K562 (cell line): ENCODE data around the gene GAD1. TPM values are rescaled to one million over a fixed set of nuclear protein-coding genes. Genes with fewer than 3 reads are reported as not detected.

Source experiments
- ATAC-seq: fragments of 200-7000 bp; cut with Tn5 transposase; 3 replicates; pipeline ENCODE4 v1.9.1; 2020; ENCODE audit warnings: moderate library complexity
- BruUV-seq: library from RNA; stranded (reverse); fragments of 400-500 nt; replicated peaks from 2 replicates; lab custom pipeline; 2021; lab: Mats Ljungman, UMichigan
- CTCF ChIA-PET: fragments of 300-600 bp; formaldehyde crosslinking; extraction: SDS; loops from one replicate; lab custom pipeline; 2021; ENCODE audit warnings: low intra/inter-chr PET ratio; lab: Yijun Ruan, JAX
- POLR2A ChIA-PET: fragments of 300-600, 350-650 bp; sonication (Branson Sonifier 250); formaldehyde crosslinking; extraction: SDS; loops from one replicate; lab custom pipeline; 2021; ENCODE audit warnings: antibody characterized with exemption, inconsistent platforms; lab: Yijun Ruan, JAX
- DNase-seq, 4 experiments: peaks; one replicate each; pipeline versions ENCODE4 v3.0.0 to v3.0.0-alpha.2; 2011 to 2018; ENCODE audit warnings: low spot score in 3 of 4, mixed read lengths in 3 of 4; ENCODE audit errors: extremely low read depth in 1 of 4
- FAIRE-seq: peaks from 2 replicates; lab custom pipeline; 2011; peaks lifted over from hg19 to GRCh38; lab: Jason Lieb, UNC
- H2AFZ ChIP-seq: 2 replicates; pipeline ENCODE4 v1.6.0; 2011; ENCODE audit warnings: low read depth, low read length, control low read depth, inconsistent platforms
- H3K27ac ChIP-seq: fragments of 200-600 bp; 3 replicates; pipeline ENCODE4 v1.8.0; 2011; ENCODE audit warnings: low read depth, mild to moderate bottlenecking, control low read depth, inconsistent platforms, low read length, moderate library complexity, mixed read lengths; ENCODE audit errors: extremely low read depth
- H3K27me3 ChIP-seq, 2 experiments: fragments of 300-600 bp in 1 of 2; 2 replicates in 1 of 2; 3 replicates in 1 of 2; pipeline versions ENCODE4 v1.6.0 to v1.8.0; 2011; ENCODE audit warnings: inconsistent platforms in 2 of 2, low read length in 2 of 2, mild to moderate bottlenecking in 1 of 2, mixed read lengths in 1 of 2, moderate library complexity in 1 of 2; ENCODE audit not compliant: control insufficient read depth in 2 of 2, insufficient read depth in 2 of 2
- H3K36me3 ChIP-seq: fragments of 300-600 bp; 3 replicates; pipeline ENCODE4 v1.8.0; 2011; ENCODE audit warnings: mild to moderate bottlenecking, low read length, inconsistent platforms; ENCODE audit not compliant: control insufficient read depth, insufficient read depth
- H3K4me1 ChIP-seq, 2 experiments: fragments of 200-600 bp in 1 of 2; replicated peaks in 1 of 2; 2 replicates in 1 of 2; 3 replicates in 1 of 2; pipeline versions ENCODE4 v1.5.1 to v1.8.0; 2011; ENCODE audit warnings: inconsistent platforms in 2 of 2, low read length in 2 of 2, mild to moderate bottlenecking in 1 of 2, mixed read lengths in 1 of 2, moderate library complexity in 1 of 2; ENCODE audit not compliant: control insufficient read depth in 2 of 2, insufficient read depth in 2 of 2
- H3K4me2 ChIP-seq: 2 replicates; pipeline ENCODE4 v1.6.1; 2011; ENCODE audit warnings: low read length, control low read depth, inconsistent platforms, mixed read lengths; ENCODE audit not compliant: insufficient read depth
- H3K4me3 ChIP-seq: fragments of 200-600 bp; sonication (generic), shearing (Covaris generic); 2 replicates; pipeline ENCODE4 v1.5.1; 2016; ENCODE audit warnings: control low read depth, inconsistent platforms
- H3K79me2 ChIP-seq: fragments of 200-600 bp; 3 replicates; pipeline ENCODE4 v1.8.0; 2011; ENCODE audit warnings: low read length, inconsistent platforms; ENCODE audit not compliant: control insufficient read depth, insufficient read depth
- H3K9ac ChIP-seq, 2 experiments: 2 replicates each; pipeline versions ENCODE4 v1.6.0 to v1.6.1; 2011; ENCODE audit warnings: low read depth in 2 of 2, low read length in 2 of 2, control low read depth in 1 of 2, inconsistent platforms in 1 of 2, mild to moderate bottlenecking in 1 of 2, mixed read lengths in 1 of 2; ENCODE audit not compliant: insufficient read depth in 1 of 2
- H3K9me1 ChIP-seq: one replicate; pipeline ENCODE4 v1.6.0; 2011; ENCODE audit warnings: inconsistent platforms, mild to moderate bottlenecking, low read length, moderate library complexity; ENCODE audit not compliant: control insufficient read depth, insufficient read depth
- H3K9me3 ChIP-seq: replicated peaks from 2 replicates; pipeline ENCODE4 v1.5.1; 2011; ENCODE audit warnings: low read depth, low read length, inconsistent platforms; ENCODE audit not compliant: control insufficient read depth, insufficient read depth
- H4K20me1 ChIP-seq: replicated peaks from 2 replicates; pipeline ENCODE4 v1.6.1; 2011; ENCODE audit warnings: low read length, inconsistent platforms, mixed read lengths; ENCODE audit not compliant: control insufficient read depth, insufficient read depth
- C11orf30 ChIP-seq: fragments of 450-650 bp; IDR thresholded peaks from 2 replicates; pipeline ENCODE4 v1.6.1; 2016; ENCODE audit warnings: low read depth, mild to moderate bottlenecking
- MAFF ChIP-seq: IDR thresholded peaks from 2 replicates; pipeline ENCODE4 v1.6.1; 2012; ENCODE audit warnings: low read length, improper control_type of control experiment
- MAFG ChIP-seq: fragments of 450-650 bp; conservative IDR thresholded peaks from 2 replicates; pipeline ENCODE4 v1.6.1; 2016; ENCODE audit warnings: missing genetic modification characterization, missing compliant biosample characterization
- MAFK ChIP-seq: IDR thresholded peaks from 2 replicates; pipeline ENCODE4 v1.6.1; 2011; ENCODE audit warnings: low read length, improper control_type of control experiment
- MEIS2 ChIP-seq: fragments of 450-650 bp; IDR thresholded peaks from 2 replicates; pipeline ENCODE4 v1.6.1; 2014; ENCODE audit warnings: mild to moderate bottlenecking; ENCODE audit not compliant: partially characterized antibody
- PKNOX1 ChIP-seq: fragments of 450-650 bp; IDR thresholded peaks from 2 replicates; pipeline ENCODE4 v1.6.1; 2016
- PYGO2 ChIP-seq: fragments of 450-650 bp; IDR thresholded peaks from 2 replicates; pipeline ENCODE4 v1.6.1; 2016; ENCODE audit warnings: mild to moderate bottlenecking, missing genetic modification characterization, moderate library complexity, missing compliant biosample characterization
- SMAD1 ChIP-seq: fragments of 150-350 bp; IDR thresholded peaks from 2 replicates; pipeline ENCODE4 v1.6.1; 2014; ENCODE audit warnings: low read length, low read depth; ENCODE audit not compliant: partially characterized antibody
- ZNF316 ChIP-seq: fragments of 450-650 bp; IDR thresholded peaks from 2 replicates; pipeline ENCODE4 v1.6.1; 2016
- WGBS: fragments of 100-300 bp; shearing (Covaris generic); methylation state at CpG from one replicate; pipeline ENCODE4 v1.1.6; 2016; ENCODE audit warnings: low coverage, mixed read lengths; ENCODE audit not compliant: insufficient coverage; ENCODE audit errors: missing lambda C conversion rate; 5-methylcytosine and 5-hydroxymethylcytosine counted together
- in situ Hi-C: fragments of 300-500 bp; cut with MboI; formaldehyde crosslinking; loops from 4 replicates; pipeline ENCODE4 v1.15.0; 2018; ENCODE audit warnings: inconsistent platforms, mixed read lengths
- intact Hi-C: fragments of 100-400 bp; cut with micrococcal nuclease; formaldehyde crosslinking; loops from 2 replicates; pipeline ENCODE4 v1.14.2; 2022
- polyA plus RNA-seq, 8 experiments: library from polyadenylated mRNA; depleted of rRNA in 4 of 8; stranded (reverse) in 5 of 8; unstranded in 3 of 8; fragments of >200 nt; fragmentation: Nextera tagmentation in 2 of 8; fragmentation: Illumina TruSeq in 1 of 8; extraction: Ambion mirVana in 2 of 8; extraction: Trizol in 1 of 8; gene quantifications; 2 replicates each; pipeline versions ENCODE4 v1.2.1 to v1.2.3, GENCODE V29; 2011 to 2014; ENCODE audit warnings: inconsistent platforms in 1 of 8, missing spikeins in 1 of 8
- total RNA-seq, 7 experiments: library from RNA; depleted of rRNA in 6 of 7; stranded (reverse); fragments of >200 nt in 6 of 7; fragmentation: Illumina TruSeq in 2 of 7; extraction: Trizol in 2 of 7; gene quantifications; 2 replicates each; pipeline versions ENCODE4 v1.2.1 to v1.2.3, GENCODE V29; 2011 to 2021; ENCODE audit warnings: low replicate concordance in 1 of 7
- TF ChIP-seq, protein P1 (sequence below), 2 experiments: IDR thresholded peaks in 1 of 2; conservative IDR thresholded peaks in 1 of 2; 2 replicates each; pipeline ENCODE4 v1.6.1; 2016; ENCODE audit warnings: low read depth in 2 of 2, mild to moderate bottlenecking in 1 of 2, missing compliant biosample characterization in 1 of 2, missing genetic modification characterization in 1 of 2, moderate library complexity in 1 of 2

The GAD1 gene
- total and polyA plus RNA-seq, 9 of the 15 experiments (the other 6 are each of a cell fraction or from before 2014, with no cell fraction given), result 2.7 to 29.1 (median 15.7) TPM

DNA sequence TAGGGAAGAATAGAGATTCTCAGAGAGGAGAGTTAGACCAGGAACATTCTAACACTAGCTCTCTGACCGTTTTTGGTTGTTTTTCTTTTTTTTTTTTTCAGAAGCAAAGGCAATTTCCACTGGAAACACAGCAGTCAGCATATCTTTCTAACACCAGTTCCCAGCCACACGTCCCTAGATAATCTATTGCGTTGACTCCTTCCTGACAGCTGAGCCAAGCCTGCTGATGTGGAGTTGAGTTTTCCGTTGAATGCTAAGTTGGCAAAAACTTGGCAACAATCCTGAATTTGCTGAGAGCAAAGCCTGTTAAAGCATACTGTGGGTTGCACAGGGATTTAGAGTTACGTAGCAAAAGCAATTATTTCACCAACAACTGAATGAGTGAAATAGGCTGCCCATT lies 19.3 kb downstream of the GAD1 start:
- POLR2A ChIA-PET, result interaction anchor here (0.6 kb wide), 1 partner anchor 93 kb away, joined by 3 read pairs; no protein-coding TSS in a partner anchor
- intact Hi-C loops, result no loop called here

More for the DNA sequence above, 19.3 kb downstream of the GAD1 start:
- no peaks in the 10 kb centered on the region for H4K20me1 ChIP-seq
- no peak overlapping the region for H3K9ac ChIP-seq
- H3K4me3 ChIP-seq, result no peak overlapping the region
- BruUV-seq, result no TSS peak
- H3K9me1 ChIP-seq, result no peaks in the 10 kb centered on the region
- peak; percentile 44 for FAIRE-seq
- TF ChIP-seq ZNF316 (peak; percentile 89), MAFG (peak; percentile 75), MAFF (peak; percentile 10; the same call in 1 of the 2 replicates), MEIS2 (peak; percentile 34), MAFK (0 out of 2 replicates have a peak, but pooled peaks have one; percentile 13), SMAD1 (no peak), C11orf30 (peak; percentile 72), PYGO2 (tag) (no peak), PKNOX1 (0 out of 2 replicates have a peak, but pooled peaks have one; percentile 14)
- TF ChIP-seq, protein P1, sequence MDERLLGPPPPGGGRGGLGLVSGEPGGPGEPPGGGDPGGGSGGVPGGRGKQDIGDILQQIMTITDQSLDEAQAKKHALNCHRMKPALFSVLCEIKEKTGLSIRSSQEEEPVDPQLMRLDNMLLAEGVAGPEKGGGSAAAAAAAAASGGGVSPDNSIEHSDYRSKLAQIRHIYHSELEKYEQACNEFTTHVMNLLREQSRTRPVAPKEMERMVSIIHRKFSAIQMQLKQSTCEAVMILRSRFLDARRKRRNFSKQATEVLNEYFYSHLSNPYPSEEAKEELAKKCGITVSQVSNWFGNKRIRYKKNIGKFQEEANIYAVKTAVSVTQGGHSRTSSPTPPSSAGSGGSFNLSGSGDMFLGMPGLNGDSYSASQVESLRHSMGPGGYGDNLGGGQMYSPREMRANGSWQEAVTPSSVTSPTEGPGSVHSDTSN (CRISPR knock-in tag; IDR thresholded peaks at IDR 0.05; ENCODE audit: low read depth), result no peak
- TF ChIP-seq, protein P1 (tag; conservative IDR thresholded peaks at IDR 0.05; ENCODE audit: low read depth), result 0 out of 2 replicates have a peak, but pooled peaks have one; percentile 14
- TF ChIP-seq, all 486 proteins: peak for 8
- Histone ChIP-seq H3K9me3 (no peaks in the 10 kb centered on the region), H3K27ac (no peak overlapping the region), H3K79me2 (no peaks in the 10 kb centered on the region), H3K4me1 (peaks cover 0 to 12% of the 10 kb centered on the region in 2 experiments; a peak in 1 of 5 replicates), H3K36me3 (0 out of 3 replicates have a peak, but pooled peaks cover 4% of the 10 kb centered on the region), H2AFZ (no peak overlapping the region), H3K27me3 (no peaks in the 10 kb centered on the region), H3K4me2 (no peak overlapping the region)
- WGBS, result 22% methylated on average over 5 of the region's 5 CpGs
- DNase-seq (no peak), ATAC-seq (no peak)
- CTCF ChIA-PET, result no interaction called here
- in situ Hi-C loops, result no loop called here
